A673 (cell line): ENCODE measurements around the gene XPNPEP2.

Experiments
- CTCF ChIP-seq: fragments of 300-800, 200-600 bp; sonication (generic); conservative IDR thresholded peaks from 2 replicates; pipeline ENCODE4 v1.5.1; 2017; ENCODE audit warnings: low read depth, mild to moderate bottlenecking, antibody characterized with exemption, low read length, moderate library complexity, mixed read lengths
- EZH2 ChIP-seq: fragments of 200-600 bp; sonication (generic); IDR thresholded peaks from 2 replicates; pipeline ENCODE4 v1.6.1; 2017; ENCODE audit warnings: borderline replicate concordance, low read depth, mild to moderate bottlenecking, mixed read lengths, antibody characterized with exemption, low read length; ENCODE audit not compliant: poor library complexity, severe bottlenecking

DNA sequence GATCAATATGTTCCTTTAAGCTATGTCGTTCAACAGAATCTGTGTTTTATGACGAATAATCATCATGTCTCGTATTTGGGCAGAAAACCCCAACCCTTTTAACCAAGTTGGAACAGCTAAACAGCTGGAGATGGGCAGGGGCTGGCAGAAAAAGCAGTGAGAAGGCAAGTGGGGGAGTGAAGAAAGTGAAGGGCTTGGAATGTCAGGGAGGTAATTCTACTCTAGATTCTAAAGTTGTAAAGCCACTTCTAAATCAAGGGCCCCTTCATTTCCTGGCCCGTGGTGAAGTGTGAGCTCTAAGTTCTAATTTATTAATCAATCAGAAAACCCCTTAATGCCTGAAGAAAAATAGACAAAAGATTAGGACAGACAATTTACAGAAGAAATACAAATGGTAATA is 61.4 kb downstream of the XPNPEP2 start:
- TF ChIP-seq CTCF (no peak), EZH2 (no peak)
